GM18511 (cell line): ENCODE results near the gene ASIC5.
"Not testable (repeated sequence)": the region's sequence is repeated elsewhere in the genome, so short reads cannot be mapped to it uniquely, and the experiment has no call there.

Source experiments
- ATAC-seq: cut with Tn5 transposase; IDR thresholded peaks from one replicate; pipeline ENCODE4 v1.9.1; 2021; ENCODE audit warnings: mild to moderate bottlenecking, moderate library complexity; ENCODE audit not compliant: unreplicated experiment

The ASIC5 gene

GRCh38 chr4:155866177-155866576 is at the start of gene ASIC5:
TSS of gene ASIC5 (minus strand) at chr4:155866277. CDS start at chr4:155866226, 51 bp downstream.
- ATAC-seq: no peak

GRCh38 chr4:155914782-155915181 is 48.7 kb upstream of the ASIC5 start:
- ATAC-seq: no peak

- no peak for ATAC-seq
These were observed 45.8 kb upstream of the ASIC5 start for GRCh38 chr4:155911905-155912304.

GRCh38 chr4:155909615-155910226 is 43.6 kb upstream of the ASIC5 start:
- no peak for ATAC-seq

- peak; percentile 72 for ATAC-seq
These were observed 42.4 kb upstream of the ASIC5 start for GRCh38 chr4:155908187-155909139.

- no peak for ATAC-seq
These were observed 41.5 kb upstream of the ASIC5 start for GRCh38 chr4:155907556-155907955.

- no peak for ATAC-seq
These were observed 40.6 kb upstream of the ASIC5 start for GRCh38 chr4:155906554-155907247.

- no peak for ATAC-seq
These were observed 38.3 kb upstream of the ASIC5 start for GRCh38 chr4:155904331-155904730.

GRCh38 chr4:155903453-155903852 is 37.4 kb upstream of the ASIC5 start, which contains the start of gene TDO2:
TSS of gene TDO2 (plus strand) at chr4:155903696. CDS start at chr4:155903759, 63 bp downstream.
- no peak for ATAC-seq

GRCh38 chr4:155901013-155901412 is 34.9 kb upstream of the ASIC5 start:
- ATAC-seq: no peak

- no peak for ATAC-seq
These were observed 34.3 kb upstream of the ASIC5 start for GRCh38 chr4:155900381-155900780.

GRCh38 chr4:155899891-155900290 is 33.8 kb upstream of the ASIC5 start:
- no peak for ATAC-seq

- ATAC-seq: not testable (repeated sequence)
These were observed 32.3 kb upstream of the ASIC5 start for GRCh38 chr4:155898371-155898770.

GRCh38 chr4:155891058-155891457 is 25.0 kb upstream of the ASIC5 start:
- no peak for ATAC-seq

- ATAC-seq: no peak
These were observed 23.9 kb upstream of the ASIC5 start for GRCh38 chr4:155889946-155890345.

GRCh38 chr4:155889031-155889793 is 23.1 kb upstream of the ASIC5 start:
- ATAC-seq: peak; percentile 98

- ATAC-seq: no peak
These were observed 21.9 kb upstream of the ASIC5 start for GRCh38 chr4:155887847-155888570.

- no peak for ATAC-seq
These were observed 21.0 kb upstream of the ASIC5 start for GRCh38 chr4:155887045-155887444.

GRCh38 chr4:155885666-155886065 is 19.6 kb upstream of the ASIC5 start:
- ATAC-seq: no peak

GRCh38 chr4:155883895-155884294 is 17.8 kb upstream of the ASIC5 start:
- no peak for ATAC-seq
